ENCODE measurements around the gene UBR4.

The UBR4 gene

GRCh38 chr1:19123837-19124236, 86.2 kb downstream of the UBR4 start:
- TF ChIP-seq CTCF (IDR thresholded peaks at IDR 0.05; ENCODE audit: borderline replicate concordance, extremely low read depth, low read length, poor library complexity, severe bottlenecking) (no peak), EZH2 (IDR thresholded peaks at IDR 0.05; ENCODE audit: borderline replicate concordance, low read depth, low read length, severe bottlenecking) (no peak)
- H3K4me3 ChIP-seq (ENCODE audit: low read depth in 1 of 2, low read length in 2 of 2): no peak overlapping the region
- peaks cover 9% of the 10 kb centered on the region; the same call in 1 of the 2 replicates for H4K20me1 ChIP-seq (ENCODE audit: insufficient read depth, low read length)
- peak; percentile 88 for DNase-seq
- ATAC-seq (ENCODE audit: insufficient read depth, low read depth): peak; percentile 96
- H3K4me1 ChIP-seq (ENCODE audit: insufficient read depth, low read length): peaks cover 55% of the 10 kb centered on the region
- H3K9ac ChIP-seq (ENCODE audit: low read depth, low read length): peak overlapping the region; percentile 41; the same call in 1 of the 2 replicates
- peaks cover 90% of the 10 kb centered on the region for H3K36me3 ChIP-seq (ENCODE audit: insufficient read depth, low read length)
- no peaks in the 10 kb centered on the region for H3K79me2 ChIP-seq (ENCODE audit: insufficient read depth, low read length)
- H3K27ac ChIP-seq (ENCODE audit: low read length): peak overlapping the region; percentile 90
- no peaks in the 10 kb centered on the region for H3K27me3 ChIP-seq (ENCODE audit: insufficient read depth, low read length, poor library complexity)
- no peak overlapping the region for H2AFZ ChIP-seq (ENCODE audit: low read depth, low read length)
- H3K4me2 ChIP-seq (ENCODE audit: insufficient read depth, low read length): peak overlapping the region; percentile 41
- H3K9me3 ChIP-seq (ENCODE audit: insufficient read depth, low read length, severe bottlenecking): no peaks in the 10 kb centered on the region

- H3K27me3 ChIP-seq (ENCODE audit: insufficient read depth, low read length, poor library complexity): no peaks in the 10 kb centered on the region
- ATAC-seq (ENCODE audit: insufficient read depth, low read depth) (no peak), DNase-seq (no peak)
- H3K79me2 ChIP-seq (ENCODE audit: insufficient read depth, low read length): no peaks in the 10 kb centered on the region
- no peak overlapping the region for H3K4me2 ChIP-seq (ENCODE audit: insufficient read depth, low read length)
- no peak overlapping the region for H3K4me3 ChIP-seq (ENCODE audit: low read depth in 1 of 2, low read length in 2 of 2)
- no peak overlapping the region for H2AFZ ChIP-seq (ENCODE audit: low read depth, low read length)
- peak overlapping the region; percentile 90 for H3K27ac ChIP-seq (ENCODE audit: low read length)
- H3K4me1 ChIP-seq (ENCODE audit: insufficient read depth, low read length): peaks cover 52% of the 10 kb centered on the region
- TF ChIP-seq CTCF (IDR thresholded peaks at IDR 0.05; ENCODE audit: borderline replicate concordance, extremely low read depth, low read length, poor library complexity, severe bottlenecking): no peak
- no peak for TF ChIP-seq EZH2 (IDR thresholded peaks at IDR 0.05; ENCODE audit: borderline replicate concordance, low read depth, low read length, severe bottlenecking)
- H4K20me1 ChIP-seq (ENCODE audit: insufficient read depth, low read length): peaks cover 9% of the 10 kb centered on the region; the same call in 1 of the 2 replicates
- H3K36me3 ChIP-seq (ENCODE audit: insufficient read depth, low read length): peaks cover 88% of the 10 kb centered on the region
- no peak overlapping the region for H3K9ac ChIP-seq (ENCODE audit: low read depth, low read length)
- H3K9me3 ChIP-seq (ENCODE audit: insufficient read depth, low read length, severe bottlenecking): no peaks in the 10 kb centered on the region
These were observed 87.4 kb downstream of the UBR4 start for GRCh38 chr1:19122668-19123067.

GRCh38 chr1:19121192-19121591, 88.9 kb downstream of the UBR4 start:
- DNase-seq (no peak), ATAC-seq (ENCODE audit: insufficient read depth, low read depth) (no peak)
- TF ChIP-seq CTCF (IDR thresholded peaks at IDR 0.05; ENCODE audit: borderline replicate concordance, extremely low read depth, low read length, poor library complexity, severe bottlenecking) (no peak), EZH2 (IDR thresholded peaks at IDR 0.05; ENCODE audit: borderline replicate concordance, low read depth, low read length, severe bottlenecking) (no peak)
- no peak overlapping the region for H3K9ac ChIP-seq (ENCODE audit: low read depth, low read length)
- peaks cover 88% of the 10 kb centered on the region for H3K36me3 ChIP-seq (ENCODE audit: insufficient read depth, low read length)
- H3K27ac ChIP-seq (ENCODE audit: low read length): no peak overlapping the region
- peaks cover 9% of the 10 kb centered on the region; the same call in 1 of the 2 replicates for H4K20me1 ChIP-seq (ENCODE audit: insufficient read depth, low read length)
- no peak overlapping the region for H3K4me3 ChIP-seq (ENCODE audit: low read depth in 1 of 2, low read length in 2 of 2)
- peaks cover 37% of the 10 kb centered on the region for H3K4me1 ChIP-seq (ENCODE audit: insufficient read depth, low read length)
- no peak overlapping the region for H2AFZ ChIP-seq (ENCODE audit: low read depth, low read length)
- H3K79me2 ChIP-seq (ENCODE audit: insufficient read depth, low read length): no peaks in the 10 kb centered on the region
- H3K4me2 ChIP-seq (ENCODE audit: insufficient read depth, low read length): no peak overlapping the region
- H3K9me3 ChIP-seq (ENCODE audit: insufficient read depth, low read length, severe bottlenecking): no peaks in the 10 kb centered on the region
- H3K27me3 ChIP-seq (ENCODE audit: insufficient read depth, low read length, poor library complexity): no peaks in the 10 kb centered on the region

- no peak overlapping the region for H2AFZ ChIP-seq (ENCODE audit: low read depth, low read length)
- no peak for ATAC-seq (ENCODE audit: insufficient read depth, low read depth)
- no peak overlapping the region for H3K4me2 ChIP-seq (ENCODE audit: insufficient read depth, low read length)
- no peaks in the 10 kb centered on the region for H3K79me2 ChIP-seq (ENCODE audit: insufficient read depth, low read length)
- no peak for DNase-seq
- no peaks in the 10 kb centered on the region for H3K27me3 ChIP-seq (ENCODE audit: insufficient read depth, low read length, poor library complexity)
- H4K20me1 ChIP-seq (ENCODE audit: insufficient read depth, low read length): peaks cover 9% of the 10 kb centered on the region; the same call in 1 of the 2 replicates
- no peaks in the 10 kb centered on the region for H3K9me3 ChIP-seq (ENCODE audit: insufficient read depth, low read length, severe bottlenecking)
- H3K27ac ChIP-seq (ENCODE audit: low read length): no peak overlapping the region
- H3K4me3 ChIP-seq (ENCODE audit: low read depth in 1 of 2, low read length in 2 of 2): no peak overlapping the region
- no peak overlapping the region for H3K9ac ChIP-seq (ENCODE audit: low read depth, low read length)
- peaks cover 26% of the 10 kb centered on the region for H3K4me1 ChIP-seq (ENCODE audit: insufficient read depth, low read length)
- TF ChIP-seq EZH2 (IDR thresholded peaks at IDR 0.05; ENCODE audit: borderline replicate concordance, low read depth, low read length, severe bottlenecking) (no peak), CTCF (IDR thresholded peaks at IDR 0.05; ENCODE audit: borderline replicate concordance, extremely low read depth, low read length, poor library complexity, severe bottlenecking) (no peak)
- H3K36me3 ChIP-seq (ENCODE audit: insufficient read depth, low read length): peaks cover 88% of the 10 kb centered on the region
These were observed 90.0 kb downstream of the UBR4 start for GRCh38 chr1:19120070-19120469.
